ENCODE data around the gene KIAA0319L. TPM values are rescaled to one million over a fixed set of nuclear protein-coding genes. Genes with fewer than 3 reads are reported as not detected.

The KIAA0319L gene
- total and polyA plus RNA-seq, 2 donors (not counting 3 experiments of a cell fraction or from before 2014, with no cell fraction given): 31.4 to 43.4 TPM

DNA sequence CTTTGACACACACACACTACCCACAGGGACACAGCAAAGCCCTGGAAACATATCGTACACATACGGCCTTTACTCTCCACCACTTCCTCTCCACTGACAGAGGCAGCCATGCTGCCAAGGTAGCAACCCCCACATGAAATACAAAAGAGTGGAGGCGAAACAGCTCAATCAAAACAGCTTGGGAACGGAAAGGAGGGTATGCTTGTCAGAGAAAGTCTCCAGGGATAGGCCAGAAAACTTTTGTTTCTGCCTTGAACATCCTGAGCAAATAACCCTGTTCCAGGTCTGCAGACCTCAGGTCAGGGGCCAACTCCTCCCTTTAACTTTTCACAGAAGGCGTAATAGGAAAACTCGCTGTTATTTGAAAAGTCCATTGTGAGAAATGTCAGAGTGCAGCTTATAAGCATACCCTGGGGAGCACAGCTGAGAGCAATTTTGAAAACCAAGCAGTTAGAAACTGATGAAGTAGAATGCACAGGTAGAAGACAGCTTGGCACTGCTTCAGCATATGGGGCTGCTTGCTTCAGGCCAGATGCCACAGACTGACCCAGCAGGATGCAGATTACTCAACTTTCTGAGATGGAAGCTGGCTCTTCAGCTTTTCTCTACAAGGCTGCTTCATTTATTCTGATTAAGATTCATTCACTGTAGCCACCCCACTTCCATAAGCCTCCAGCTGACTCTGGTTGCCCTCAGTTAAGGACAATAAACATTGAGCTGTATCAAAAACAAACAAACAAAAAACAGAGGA is 18.0 kb downstream of the KIAA0319L start:
- dilution Hi-C loops (cut with MboI; ENCODE audit: extremely low pct_ligation_motif_present, low sequenced_read_pairs) (no loop called here), intact Hi-C loops (cut with micrococcal nuclease) (no loop called here)
- TF ChIP-seq POLR2A (IDR thresholded peaks at IDR 0.05; ENCODE audit: low read depth, low read length) (no peak), CTCF (IDR thresholded peaks at IDR 0.05; ENCODE audit: extremely low read depth in 1 of 2, insufficient read depth in 1 of 2, low read depth in 1 of 2, low read length in 2 of 2) (no peak), GATA2 (IDR thresholded peaks at IDR 0.05; ENCODE audit: insufficient read depth, insufficient read length, low read depth, low read length) (no peak), MYC (IDR thresholded peaks at IDR 0.05; ENCODE audit: low read depth, low read length) (no peak), FOS (IDR thresholded peaks at IDR 0.05; ENCODE audit: borderline replicate concordance, insufficient read depth, low read length) (no peak), POLR2AphosphoS5 (IDR thresholded peaks at IDR 0.05; ENCODE audit: insufficient read depth, low read depth, low read length) (no peak), EZH2 (IDR thresholded peaks at IDR 0.05; ENCODE audit: borderline replicate concordance, low read depth, low read length, severe bottlenecking) (no peak), JUN (IDR thresholded peaks at IDR 0.05; ENCODE audit: borderline replicate concordance, insufficient read depth, insufficient read length, low read depth) (no peak)
- TF ChIP-seq, protein P1, sequence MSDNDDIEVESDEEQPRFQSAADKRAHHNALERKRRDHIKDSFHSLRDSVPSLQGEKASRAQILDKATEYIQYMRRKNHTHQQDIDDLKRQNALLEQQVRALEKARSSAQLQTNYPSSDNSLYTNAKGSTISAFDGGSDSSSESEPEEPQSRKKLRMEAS (IDR thresholded peaks at IDR 0.05; ENCODE audit: insufficient read depth, insufficient read length): no peak
- no peaks in the 10 kb centered on the region for H3K9me3 ChIP-seq (replicated peaks; ENCODE audit: control insufficient read depth, insufficient read depth, low read length)
- no peak overlapping the region for H3K27ac ChIP-seq (ENCODE audit: insufficient read depth, low read depth, low read length)
- FAIRE-seq (no peak), DNase-seq (ENCODE audit: low read depth, low spot score) (no peak)
- no TSS peak for BruUV-seq (replicated peaks)
- no peaks in the 10 kb centered on the region for H4K20me1 ChIP-seq (replicated peaks; ENCODE audit: control insufficient read depth, extremely low read depth, insufficient read depth, low read length)
- no peaks in the 10 kb centered on the region for H3K9me1 ChIP-seq (replicated peaks; ENCODE audit: control insufficient read depth, extremely low read depth, insufficient read depth, low read length)
- no peaks in the 10 kb centered on the region for H3K79me2 ChIP-seq (ENCODE audit: control insufficient read depth, insufficient read depth, low read length)
- no peak overlapping the region for H2AFZ ChIP-seq (ENCODE audit: low read depth, low read length)
- no peak overlapping the region for H3K4me3 ChIP-seq (replicated peaks in 1 of 3; ENCODE audit: insufficient read depth in 1 of 3, low read depth in 1 of 3, low read length in 3 of 3)
- H3K4me2 ChIP-seq (ENCODE audit: insufficient read depth, low read length): no peak overlapping the region
- H3K36me3 ChIP-seq (ENCODE audit: control insufficient read depth in 2 of 2, extremely low read depth in 1 of 2, insufficient read depth in 2 of 2, low read length in 2 of 2): no peaks in the 10 kb centered on the region
- H3K4me1 ChIP-seq (ENCODE audit: control insufficient read depth, extremely low read depth, insufficient read depth, low read length): no peaks in the 10 kb centered on the region
- H3K27me3 ChIP-seq (ENCODE audit: control insufficient read depth in 2 of 2, insufficient read depth in 2 of 2, low read length in 2 of 2): no peaks in the 10 kb centered on the region
- H3K9ac ChIP-seq (replicated peaks; ENCODE audit: extremely low read depth, insufficient read depth, low read length): no peak overlapping the region
- ChIA-PET CTCF (interaction anchor here (1.0 to 1.2 kb wide), 2 partner anchors 26 to 88 kb away, joined by 3 to 6 read pairs; no protein-coding TSS in a partner anchor), POLR2A (no interaction called here)
